Neural cell (in vitro differentiated cells): ENCODE measurements around the gene LRRC46.

Experiments used
- EP300 ChIP-seq: fragments of 450-650 bp; conservative IDR thresholded peaks from 2 replicates; pipeline ENCODE4 v1.6.1; 2014; ENCODE audit warnings: antibody characterized with exemption, mild to moderate bottlenecking, moderate library complexity; ENCODE audit not compliant: poor library complexity, severe bottlenecking
- EZH2 ChIP-seq: fragments of 200-600, 300-800 bp; shearing (Covaris generic), sonication (generic); IDR thresholded peaks from 2 replicates; pipeline ENCODE4 v1.6.1; 2014; ENCODE audit warnings: antibody characterized with exemption, low read length, borderline replicate concordance, mild to moderate bottlenecking; ENCODE audit not compliant: insufficient read depth, poor library complexity, severe bottlenecking
- MXI1 ChIP-seq: fragments of 450-650 bp; conservative IDR thresholded peaks from 2 replicates; pipeline ENCODE4 v1.6.1; 2014; ENCODE audit warnings: antibody characterized with exemption, mild to moderate bottlenecking; ENCODE audit not compliant: poor library complexity, severe bottlenecking
- POLR2AphosphoS5 ChIP-seq: IDR thresholded peaks from 2 replicates; pipeline ENCODE4 v1.6.1; 2012
- RAD21 ChIP-seq: fragments of 450-650 bp; conservative IDR thresholded peaks from 2 replicates; pipeline ENCODE4 v1.6.1; 2014; ENCODE audit warnings: antibody characterized with exemption, mild to moderate bottlenecking, moderate library complexity
- TAF1 ChIP-seq: IDR thresholded peaks from 2 replicates; pipeline ENCODE4 v1.6.1; 2012; ENCODE audit warnings: low read depth
- TF ChIP-seq, protein P1 (sequence below): fragments of 450-650 bp; IDR thresholded peaks from 2 replicates; pipeline ENCODE4 v1.5.1; 2014; ENCODE audit warnings: antibody characterized with exemption, mild to moderate bottlenecking, moderate library complexity; ENCODE audit not compliant: poor library complexity, severe bottlenecking
- TF ChIP-seq, protein P2 (sequence below): IDR thresholded peaks from 2 replicates; pipeline ENCODE4 v1.6.1; 2012; ENCODE audit warnings: borderline replicate concordance

DNA sequence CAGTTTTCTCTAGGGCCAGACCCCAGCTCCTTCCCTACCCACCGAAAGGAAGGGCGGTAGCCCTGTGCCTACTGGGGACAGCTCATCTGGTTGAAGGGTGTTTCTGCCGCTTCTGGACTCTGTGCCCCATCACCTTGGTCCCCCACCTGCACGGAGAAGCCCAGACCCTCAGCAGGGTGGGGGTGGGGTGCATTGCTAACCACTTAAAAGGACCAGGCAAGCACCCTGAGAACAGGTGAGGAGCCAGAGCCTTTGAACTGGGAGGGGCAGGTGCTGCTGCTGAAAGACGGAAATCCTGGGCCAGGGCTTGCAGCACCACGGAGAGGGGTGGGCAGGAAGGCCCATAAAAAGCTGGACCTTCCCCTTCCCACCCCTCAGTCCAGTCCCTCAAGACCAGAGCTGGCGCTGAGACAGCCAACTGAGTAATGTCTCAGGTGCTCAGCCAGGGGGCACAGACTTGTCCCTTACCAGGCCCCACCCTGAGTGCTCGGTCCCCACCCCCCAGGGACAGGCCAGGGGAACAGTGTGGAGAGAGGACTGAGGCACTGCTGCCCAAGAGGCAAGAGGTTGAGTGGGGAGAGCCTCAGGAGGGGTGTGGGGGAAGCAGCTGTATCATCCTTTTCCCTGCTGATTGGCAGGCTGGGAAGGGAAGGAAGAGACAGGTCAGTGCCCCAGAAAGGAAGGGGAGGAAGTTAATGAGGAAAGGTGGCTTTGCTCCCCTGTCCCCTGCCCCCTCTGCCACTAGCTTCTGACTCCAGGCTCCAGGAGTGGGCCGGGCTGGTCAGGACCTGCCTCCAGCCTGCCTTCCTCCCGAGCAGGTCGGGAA is 53.6 kb downstream of the LRRC46 start:
- TF ChIP-seq EZH2 (no peak), MXI1 (no peak), POLR2AphosphoS5 (no peak), TAF1 (no peak), RAD21 (no peak), EP300 (no peak)
- TF ChIP-seq, protein P1, sequence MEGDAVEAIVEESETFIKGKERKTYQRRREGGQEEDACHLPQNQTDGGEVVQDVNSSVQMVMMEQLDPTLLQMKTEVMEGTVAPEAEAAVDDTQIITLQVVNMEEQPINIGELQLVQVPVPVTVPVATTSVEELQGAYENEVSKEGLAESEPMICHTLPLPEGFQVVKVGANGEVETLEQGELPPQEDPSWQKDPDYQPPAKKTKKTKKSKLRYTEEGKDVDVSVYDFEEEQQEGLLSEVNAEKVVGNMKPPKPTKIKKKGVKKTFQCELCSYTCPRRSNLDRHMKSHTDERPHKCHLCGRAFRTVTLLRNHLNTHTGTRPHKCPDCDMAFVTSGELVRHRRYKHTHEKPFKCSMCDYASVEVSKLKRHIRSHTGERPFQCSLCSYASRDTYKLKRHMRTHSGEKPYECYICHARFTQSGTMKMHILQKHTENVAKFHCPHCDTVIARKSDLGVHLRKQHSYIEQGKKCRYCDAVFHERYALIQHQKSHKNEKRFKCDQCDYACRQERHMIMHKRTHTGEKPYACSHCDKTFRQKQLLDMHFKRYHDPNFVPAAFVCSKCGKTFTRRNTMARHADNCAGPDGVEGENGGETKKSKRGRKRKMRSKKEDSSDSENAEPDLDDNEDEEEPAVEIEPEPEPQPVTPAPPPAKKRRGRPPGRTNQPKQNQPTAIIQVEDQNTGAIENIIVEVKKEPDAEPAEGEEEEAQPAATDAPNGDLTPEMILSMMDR, result no peak
- TF ChIP-seq, protein P2, sequence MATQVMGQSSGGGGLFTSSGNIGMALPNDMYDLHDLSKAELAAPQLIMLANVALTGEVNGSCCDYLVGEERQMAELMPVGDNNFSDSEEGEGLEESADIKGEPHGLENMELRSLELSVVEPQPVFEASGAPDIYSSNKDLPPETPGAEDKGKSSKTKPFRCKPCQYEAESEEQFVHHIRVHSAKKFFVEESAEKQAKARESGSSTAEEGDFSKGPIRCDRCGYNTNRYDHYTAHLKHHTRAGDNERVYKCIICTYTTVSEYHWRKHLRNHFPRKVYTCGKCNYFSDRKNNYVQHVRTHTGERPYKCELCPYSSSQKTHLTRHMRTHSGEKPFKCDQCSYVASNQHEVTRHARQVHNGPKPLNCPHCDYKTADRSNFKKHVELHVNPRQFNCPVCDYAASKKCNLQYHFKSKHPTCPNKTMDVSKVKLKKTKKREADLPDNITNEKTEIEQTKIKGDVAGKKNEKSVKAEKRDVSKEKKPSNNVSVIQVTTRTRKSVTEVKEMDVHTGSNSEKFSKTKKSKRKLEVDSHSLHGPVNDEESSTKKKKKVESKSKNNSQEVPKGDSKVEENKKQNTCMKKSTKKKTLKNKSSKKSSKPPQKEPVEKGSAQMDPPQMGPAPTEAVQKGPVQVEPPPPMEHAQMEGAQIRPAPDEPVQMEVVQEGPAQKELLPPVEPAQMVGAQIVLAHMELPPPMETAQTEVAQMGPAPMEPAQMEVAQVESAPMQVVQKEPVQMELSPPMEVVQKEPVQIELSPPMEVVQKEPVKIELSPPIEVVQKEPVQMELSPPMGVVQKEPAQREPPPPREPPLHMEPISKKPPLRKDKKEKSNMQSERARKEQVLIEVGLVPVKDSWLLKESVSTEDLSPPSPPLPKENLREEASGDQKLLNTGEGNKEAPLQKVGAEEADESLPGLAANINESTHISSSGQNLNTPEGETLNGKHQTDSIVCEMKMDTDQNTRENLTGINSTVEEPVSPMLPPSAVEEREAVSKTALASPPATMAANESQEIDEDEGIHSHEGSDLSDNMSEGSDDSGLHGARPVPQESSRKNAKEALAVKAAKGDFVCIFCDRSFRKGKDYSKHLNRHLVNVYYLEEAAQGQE, result no peak
